Midbrain (tissue), 1 donor: ENCODE results near the gene SPAG17.
"Not testable (repeated sequence)": the region's sequence is repeated elsewhere in the genome, so short reads cannot be mapped to it uniquely, and the experiment has no call there.

Experiments used
- DNase-seq: peaks from one replicate; lab custom pipeline; 2025; lab: John Stamatoyannopoulos, UW

The SPAG17 gene

DNA sequence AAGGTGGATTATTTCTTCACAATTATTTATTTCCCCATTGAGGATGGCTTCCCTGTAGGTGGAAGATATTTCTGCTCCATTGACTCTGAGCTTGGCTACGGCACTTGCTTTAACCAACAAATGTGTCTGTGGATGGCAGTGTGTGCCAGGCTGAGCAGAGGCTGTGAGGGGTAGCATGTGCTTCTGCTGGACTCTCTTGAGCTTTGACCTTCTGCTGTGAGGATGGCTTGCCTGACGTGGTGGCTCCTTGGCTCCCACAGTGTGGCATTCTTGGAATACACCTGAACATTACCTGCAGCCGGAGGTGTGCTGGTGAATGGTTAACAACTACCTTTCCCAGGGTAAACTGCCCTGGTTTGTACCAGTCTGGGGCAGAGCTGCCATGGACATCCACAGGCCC, 208.6 kb downstream of the SPAG17 start:
- DNase-seq = no peak

DNA sequence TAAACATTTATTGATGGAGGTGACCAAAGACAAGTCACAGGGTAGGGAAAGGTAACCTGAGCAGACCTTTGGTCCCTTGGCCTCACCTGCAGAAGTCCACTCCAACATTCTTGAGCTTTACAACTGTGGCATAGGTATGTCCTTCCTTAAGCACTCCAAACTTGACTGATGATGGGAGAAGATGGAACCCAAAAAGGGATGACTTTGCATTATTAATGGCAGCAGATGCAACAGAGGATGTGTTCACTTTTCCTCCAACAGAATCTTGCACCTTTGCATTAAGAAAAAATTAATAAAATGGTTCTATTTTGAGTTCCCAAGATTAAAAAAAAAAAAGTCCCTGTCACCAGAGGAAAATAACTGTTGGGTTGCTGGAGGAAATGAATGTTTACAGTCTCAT, 213.3 kb downstream of the SPAG17 start:
- DNase-seq = no peak

DNA sequence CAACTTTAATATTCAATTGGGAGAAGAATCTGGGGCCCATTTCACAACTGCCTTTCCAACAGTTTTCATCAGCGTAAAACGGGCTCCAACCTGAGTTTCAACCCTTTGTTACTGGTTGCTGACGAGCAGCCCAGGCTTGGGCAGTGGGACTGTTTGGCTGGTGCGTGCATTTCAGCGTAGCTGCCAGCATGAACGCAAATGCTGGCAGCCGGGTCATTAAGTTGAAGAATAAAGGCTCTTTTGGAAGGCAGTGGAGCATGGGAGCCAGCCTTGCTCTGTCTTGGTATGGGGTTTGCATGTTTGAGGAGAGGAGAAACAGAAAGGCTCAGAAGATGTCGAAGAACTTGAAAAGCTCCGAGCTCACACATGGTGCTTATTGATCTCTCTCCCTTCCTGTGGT, 214.8 kb downstream of the SPAG17 start:
- no peak for DNase-seq

DNA sequence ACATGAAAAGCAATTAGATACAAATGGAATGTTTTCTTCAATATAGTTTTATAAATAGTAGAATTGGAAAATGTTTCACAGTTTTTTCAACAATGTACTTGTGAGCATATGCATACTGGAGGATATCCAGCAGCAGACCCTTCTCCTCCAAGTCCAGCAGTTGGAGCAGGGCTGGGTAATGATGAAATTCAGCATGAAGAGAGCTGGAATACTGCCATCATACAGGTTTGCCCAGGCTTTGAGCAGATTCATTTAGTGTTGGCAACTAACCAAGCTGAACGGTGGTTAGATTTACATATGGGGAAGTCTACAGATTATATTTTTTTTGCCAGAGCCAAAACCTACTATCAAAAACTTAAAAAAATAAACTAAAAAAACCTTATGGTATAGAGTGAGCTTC, 217.1 kb downstream of the SPAG17 start:
- DNase-seq = no peak

DNA sequence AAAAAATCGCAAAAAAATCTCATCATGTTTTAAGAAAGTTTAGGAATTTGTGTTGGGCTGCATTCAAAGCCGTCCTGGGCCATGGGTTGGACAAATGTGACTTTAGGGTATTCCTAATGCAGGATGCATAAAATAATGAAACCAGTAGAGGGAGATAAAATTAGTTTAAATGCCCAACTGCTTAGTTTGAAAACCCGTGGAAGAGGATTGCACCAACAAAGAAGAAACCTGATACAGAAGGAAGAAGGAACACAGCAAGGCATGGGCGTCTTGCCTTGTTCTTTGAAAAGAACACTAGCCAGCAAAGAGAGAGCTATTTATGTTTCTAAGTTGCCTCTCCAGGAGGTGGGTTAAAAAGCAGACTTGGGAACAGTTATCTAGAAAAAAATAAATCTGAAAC, 217.6 kb downstream of the SPAG17 start:
- no peak for DNase-seq

DNA sequence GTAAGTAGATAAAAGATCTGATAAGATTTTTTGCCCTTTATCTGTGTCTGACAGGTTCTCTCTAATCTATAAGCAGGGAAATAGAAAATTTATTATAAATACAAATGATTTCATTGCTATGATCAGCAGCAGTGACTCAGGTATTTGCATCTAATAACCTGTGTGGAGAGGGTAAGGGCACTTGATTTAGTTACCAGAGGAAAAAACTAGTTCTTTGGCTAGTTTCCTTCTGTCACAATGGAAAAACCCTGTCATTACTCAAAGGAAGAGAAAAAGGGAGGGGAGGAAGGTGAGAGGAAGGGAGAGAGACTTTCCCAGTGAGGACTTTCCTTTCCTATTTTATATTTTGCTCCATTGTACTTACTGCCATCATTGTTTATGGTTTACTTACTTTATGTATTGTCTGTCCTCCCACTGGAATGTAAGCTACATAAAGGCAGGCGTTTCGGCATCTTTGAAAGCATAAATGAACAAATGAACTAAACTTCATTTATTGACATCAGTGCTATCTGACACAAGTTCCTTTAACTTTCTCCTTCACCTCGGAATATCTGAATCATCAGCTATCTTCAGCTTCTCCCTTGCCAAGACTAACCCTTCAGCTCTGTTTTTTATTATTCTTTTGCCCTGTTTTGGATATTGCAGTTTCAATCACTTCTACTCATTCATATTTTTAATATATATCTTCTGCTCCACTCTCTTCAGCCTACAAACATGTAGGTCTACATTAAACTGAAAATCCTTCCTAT, 220.6 kb downstream of the SPAG17 start:
- DNase-seq = no peak

DNA sequence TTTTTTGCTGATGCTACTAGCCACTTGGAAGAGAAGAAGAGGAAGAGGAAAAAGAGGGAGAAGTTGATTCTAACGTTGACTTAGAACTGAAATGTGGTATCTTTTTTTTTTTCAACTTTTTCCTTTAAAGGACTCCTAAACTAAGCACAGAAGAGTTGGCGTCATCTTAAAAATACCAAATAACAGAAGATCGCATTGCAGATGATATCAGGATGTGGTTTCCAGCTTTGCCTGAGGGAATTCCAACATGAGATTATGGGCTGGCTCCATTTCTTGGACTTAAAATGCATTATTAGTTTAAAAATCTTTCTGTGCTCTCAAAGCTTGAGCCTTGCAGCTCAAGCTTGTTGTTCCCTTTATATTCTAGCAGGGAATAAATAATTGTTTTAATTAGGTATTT, 225.7 kb downstream of the SPAG17 start:
- DNase-seq = no peak

DNA sequence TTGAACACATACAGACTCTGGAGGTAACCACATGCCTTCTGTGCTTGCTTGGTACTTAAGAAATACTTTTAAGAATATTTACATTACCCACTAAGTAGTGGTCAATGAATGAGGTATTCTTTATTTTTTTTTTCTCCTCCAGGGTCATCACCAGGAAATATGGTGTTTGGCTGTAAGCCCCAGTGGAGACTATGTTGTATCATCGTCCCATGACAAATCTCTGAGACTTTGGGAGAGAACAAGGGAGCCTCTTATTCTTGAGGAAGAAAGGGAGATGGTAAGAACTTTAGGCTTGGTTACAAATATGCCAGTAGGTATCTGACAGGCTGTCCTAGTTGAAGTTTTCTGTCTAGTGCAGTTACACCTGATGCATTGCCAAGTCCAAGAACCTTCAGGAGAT, 232.6 kb downstream of the SPAG17 start:
- DNase-seq = no peak

DNA sequence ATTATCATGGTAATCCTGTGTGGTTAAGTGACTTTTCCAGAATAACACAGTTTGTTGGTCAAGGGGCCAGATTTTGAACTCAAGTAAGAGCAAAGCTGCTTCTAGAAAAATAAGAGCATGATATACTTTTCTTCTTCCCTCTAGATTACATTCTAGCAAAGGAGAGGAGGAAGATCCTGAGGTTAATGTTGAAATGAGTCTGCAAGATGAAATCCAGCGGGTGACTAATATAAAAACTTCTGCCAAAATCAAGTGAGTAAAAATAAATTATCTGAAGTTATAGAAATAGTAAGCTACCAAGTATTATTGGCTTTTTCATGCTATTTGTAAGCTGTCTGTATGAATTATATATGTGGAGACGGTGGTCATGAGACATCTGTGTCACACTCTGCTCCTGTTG, 242.7 kb downstream of the SPAG17 start:
- DNase-seq = no peak

DNA sequence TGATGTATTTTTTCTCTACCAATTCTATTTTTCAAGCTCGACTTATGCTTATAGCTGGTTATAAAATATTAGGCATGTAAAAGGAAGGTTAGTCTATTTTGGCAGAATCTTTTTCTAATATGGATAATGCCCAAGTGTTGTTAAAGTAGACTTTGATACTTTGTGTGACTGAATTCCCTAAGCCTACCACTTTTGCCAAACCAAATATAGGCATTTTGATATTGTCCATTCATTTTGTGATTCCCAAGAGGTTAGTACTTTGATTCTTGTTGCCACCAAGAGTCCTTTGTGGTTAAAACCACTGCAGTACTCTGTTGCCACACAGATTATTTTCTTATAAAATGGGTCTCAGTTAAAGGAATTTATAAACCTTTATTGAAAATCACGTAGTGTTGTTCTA, 251.3 kb downstream of the SPAG17 start:
- no peak for DNase-seq

DNA sequence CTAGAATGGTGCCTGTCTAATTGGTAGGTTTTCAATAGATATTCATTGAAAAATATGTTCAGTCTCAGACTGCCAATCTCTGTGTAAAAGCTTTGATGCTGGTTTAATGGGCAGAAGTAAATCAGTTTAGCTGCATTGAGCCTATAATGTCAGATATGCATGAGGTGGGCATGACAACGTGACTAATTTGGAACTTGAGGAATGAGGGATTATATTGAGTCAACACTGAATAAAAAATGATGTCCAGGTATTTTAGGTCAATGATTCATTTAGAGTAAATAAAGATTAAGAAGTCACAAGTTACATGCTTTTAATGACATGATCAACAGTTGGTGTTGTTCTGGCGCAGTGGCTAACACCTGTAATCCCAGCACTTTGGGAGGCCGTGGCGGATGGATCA, 252.5 kb downstream of the SPAG17 start:
- no peak for DNase-seq

DNA sequence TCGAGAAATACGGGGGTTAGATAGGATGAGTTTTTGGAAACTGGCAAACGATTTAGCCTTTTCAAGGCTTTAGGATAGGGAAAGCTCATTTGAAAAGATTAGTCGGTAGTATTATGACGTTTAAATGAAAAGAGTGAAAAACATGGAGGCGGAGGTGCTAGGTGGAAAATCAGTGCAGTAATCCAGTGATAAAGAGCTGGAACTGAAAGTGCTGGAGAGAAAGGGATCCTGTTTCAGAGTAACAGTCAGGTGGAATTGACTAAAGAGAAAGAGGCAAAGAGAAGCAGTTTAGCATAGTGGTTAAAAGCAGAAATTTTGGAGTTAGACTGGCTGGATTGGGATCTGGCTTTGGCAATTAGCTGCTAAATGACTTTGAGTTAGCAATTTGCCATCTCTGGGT, 254.5 kb downstream of the SPAG17 start:
- DNase-seq = no peak

DNA sequence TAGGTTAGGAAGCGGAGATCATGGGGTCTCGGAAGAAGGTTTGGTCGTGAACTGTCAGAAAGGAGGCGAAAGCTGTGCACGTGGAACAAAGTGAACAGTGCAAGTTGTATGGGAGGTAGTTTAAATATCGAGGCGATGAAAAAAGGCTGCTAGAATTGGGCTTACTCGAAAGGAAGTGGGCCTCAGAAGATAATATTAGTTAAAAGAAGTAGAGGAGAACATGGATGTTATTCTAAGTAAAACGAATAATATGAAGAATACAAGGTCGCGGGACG, 254.9 kb downstream of the SPAG17 start:
- DNase-seq = no peak

DNA sequence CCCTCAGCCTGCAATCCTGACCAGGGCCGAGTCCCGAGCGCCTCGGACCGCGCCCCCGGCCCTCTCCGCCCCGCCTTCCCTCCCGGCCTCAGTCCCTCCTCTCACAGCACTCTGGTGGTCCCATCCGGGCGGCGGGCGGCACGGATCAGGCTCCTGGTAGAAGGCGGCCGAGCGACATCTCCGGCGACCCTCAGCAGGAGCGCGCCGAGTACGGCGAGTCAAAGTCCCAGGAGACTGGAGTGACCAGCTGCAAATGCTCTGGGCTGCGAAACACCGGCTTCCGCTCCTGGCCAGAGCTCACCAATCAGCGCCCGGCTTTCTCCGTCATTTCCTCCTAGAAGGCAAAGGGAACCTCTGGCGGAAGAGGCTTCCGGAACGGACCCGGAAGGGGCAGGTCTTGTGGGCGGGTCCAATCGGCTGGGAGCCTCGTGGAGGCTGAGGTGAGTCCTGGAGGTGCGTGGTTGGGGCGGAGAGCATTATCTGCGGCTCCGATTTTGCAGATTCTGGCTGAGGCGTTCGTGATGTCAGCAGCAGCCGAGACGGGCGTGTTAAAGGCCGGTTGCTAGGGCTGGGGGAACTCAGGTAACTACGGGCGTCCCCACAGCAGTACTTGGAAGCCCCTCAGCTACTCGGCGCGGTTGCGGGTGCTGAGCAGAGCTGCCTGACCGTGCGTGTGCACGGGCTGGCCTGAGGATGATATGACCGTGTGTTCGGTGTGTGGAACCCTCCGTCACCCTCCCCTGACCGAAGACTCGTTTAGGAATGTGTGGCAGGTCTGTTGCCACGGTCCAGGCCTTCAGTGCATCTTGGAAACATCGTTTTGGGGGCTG, 255.5 kb downstream of the SPAG17 start, which contains the start of the genes GDAP2 and WDR3:
TSS of gene GDAP2 (minus strand) at position 279 of the 830 bp plus-strand sequence. CDS start 9,264 bp downstream, outside the sequence.
TSS of gene WDR3 (plus strand) at position 397 of the 830 bp plus-strand sequence. CDS start 3,581 bp downstream, outside the sequence.
- peak; percentile 98 for DNase-seq

DNA sequence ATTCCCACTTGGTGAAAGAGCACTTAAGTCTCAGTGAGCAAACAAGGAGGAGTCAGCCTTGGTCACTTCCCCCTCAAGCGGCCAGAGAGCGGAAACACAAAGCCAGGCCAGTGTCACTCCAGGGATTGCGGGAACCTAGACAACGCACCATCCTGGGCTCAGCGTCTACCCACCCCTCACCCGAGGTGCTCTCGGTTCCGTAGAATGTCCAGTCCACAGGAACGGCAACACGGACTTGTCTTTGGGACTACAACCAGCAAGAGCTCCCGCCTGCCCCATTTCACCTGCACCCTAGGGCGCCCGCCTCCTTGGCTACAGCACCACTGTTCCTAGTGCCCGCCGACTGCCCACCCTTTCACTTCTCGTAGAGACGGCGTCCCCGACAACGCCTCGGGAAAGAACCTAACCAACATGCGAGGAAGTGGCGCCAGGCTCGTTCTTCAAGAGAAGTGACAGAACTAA, 256.1 kb downstream of the SPAG17 start:
- DNase-seq = peak; percentile 48

DNA sequence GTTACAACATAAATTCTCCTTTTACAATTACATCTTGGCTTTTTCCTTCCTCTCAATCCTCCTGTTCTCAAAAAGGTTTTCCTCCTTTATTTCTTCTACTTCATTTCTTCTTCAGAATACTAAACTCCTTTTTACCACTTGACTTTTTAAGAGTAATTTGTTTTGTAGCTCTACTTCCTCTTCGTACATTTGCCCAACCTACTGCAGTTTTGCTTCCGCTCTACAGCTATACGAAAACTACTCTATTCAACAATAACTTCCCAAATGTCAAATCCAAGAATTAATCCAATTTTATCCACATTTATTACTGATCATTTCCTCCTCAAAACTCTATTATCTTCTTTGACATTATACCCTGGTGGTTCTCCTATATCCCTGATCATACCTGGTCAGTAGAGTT, 259.0 kb downstream of the SPAG17 start:
- DNase-seq = no peak

DNA sequence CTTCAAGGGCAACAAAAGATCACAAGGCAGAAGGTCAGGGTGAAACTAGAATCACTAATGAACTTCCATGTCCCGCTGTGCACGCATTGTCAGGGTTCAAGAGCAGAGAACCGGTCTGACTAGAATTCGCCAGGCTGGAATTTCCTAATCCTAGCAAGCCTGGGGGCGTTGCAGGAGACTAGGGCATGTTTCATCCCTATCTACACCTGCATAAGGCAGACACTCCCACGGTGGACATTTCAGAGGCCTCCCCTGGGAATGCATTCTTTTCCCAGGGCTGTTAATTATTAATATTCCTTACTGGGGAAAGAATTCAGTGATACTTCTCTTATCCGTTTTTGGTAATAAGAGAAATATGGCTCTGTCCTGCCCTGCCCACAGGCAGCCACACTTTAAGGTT, 262.3 kb downstream of the SPAG17 start:
- not testable (repeated sequence) for DNase-seq

DNA sequence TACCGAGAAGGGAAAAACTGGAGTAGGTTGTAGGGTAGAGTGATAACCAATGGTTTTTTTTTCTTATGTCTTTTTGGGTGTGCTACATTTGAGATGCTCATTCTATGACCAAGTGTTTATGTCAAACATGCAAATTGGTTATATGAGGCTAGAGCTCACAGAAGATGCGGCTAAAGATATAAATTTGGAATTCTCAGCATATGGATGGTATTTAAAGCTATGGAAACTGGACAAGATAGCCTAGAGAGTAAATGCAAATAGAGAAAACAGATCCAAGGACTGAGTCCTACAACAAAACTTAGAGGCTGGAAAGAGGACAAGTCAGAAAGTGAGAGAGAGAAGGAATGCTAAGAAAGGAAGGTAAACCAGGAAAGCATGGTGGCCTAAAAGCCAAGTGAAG, 263.0 kb downstream of the SPAG17 start:
- DNase-seq = no peak

DNA sequence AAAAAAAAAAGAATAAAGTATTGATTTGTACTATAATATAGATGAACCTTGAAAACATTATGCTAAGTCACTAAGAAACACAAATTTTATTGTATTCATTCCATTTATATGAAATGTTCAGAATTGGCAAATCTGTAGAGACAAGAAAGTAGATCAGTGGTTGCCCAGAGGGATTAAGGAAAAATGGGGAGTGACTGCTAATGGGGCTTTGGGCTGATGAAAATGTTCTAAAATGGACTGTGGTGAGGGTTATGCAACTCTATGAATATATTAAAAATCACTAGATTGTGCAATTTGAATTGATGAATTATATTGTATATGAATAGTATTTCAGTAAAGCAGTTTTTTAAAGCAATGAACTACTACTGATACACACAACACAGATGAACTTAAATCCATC, 265.7 kb downstream of the SPAG17 start:
- no peak for DNase-seq

DNA sequence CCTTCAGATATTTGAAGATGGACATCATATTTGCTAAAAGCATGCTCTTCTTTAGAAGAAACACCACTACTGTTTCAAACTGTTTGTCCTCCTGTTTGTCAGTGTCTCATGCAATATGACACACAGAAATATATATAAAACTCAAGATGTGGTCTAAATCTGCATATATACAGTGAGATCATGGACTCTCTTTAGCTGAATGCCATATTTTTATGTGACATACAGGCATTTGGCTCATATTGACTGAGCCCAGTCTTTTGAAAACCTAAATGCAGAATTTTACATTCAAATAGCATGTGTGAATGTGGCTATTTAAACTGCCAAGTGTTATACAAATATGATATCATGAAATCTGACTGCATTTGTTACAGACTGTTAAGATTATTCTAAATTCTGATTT, 274.0 kb downstream of the SPAG17 start:
- no peak for DNase-seq

DNA sequence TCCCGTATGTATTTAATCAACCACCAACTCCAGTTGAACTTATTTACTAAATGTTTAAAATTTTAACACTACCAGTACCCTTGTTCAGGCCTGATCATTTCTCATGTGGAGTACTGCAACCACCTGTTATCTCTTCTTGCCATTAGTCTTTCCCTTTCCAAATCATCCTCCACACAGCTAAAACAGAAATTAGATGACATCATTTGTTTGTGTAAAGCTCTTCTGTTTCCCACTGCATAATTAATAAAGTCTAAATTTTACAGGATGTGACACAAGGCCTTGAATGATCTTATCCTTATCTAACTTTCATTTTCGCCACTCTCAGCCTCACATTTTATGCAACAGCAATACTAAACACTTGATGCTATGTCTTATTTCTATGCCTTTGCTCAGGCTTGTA, 280.0 kb downstream of the SPAG17 start:
- DNase-seq = no peak

DNA sequence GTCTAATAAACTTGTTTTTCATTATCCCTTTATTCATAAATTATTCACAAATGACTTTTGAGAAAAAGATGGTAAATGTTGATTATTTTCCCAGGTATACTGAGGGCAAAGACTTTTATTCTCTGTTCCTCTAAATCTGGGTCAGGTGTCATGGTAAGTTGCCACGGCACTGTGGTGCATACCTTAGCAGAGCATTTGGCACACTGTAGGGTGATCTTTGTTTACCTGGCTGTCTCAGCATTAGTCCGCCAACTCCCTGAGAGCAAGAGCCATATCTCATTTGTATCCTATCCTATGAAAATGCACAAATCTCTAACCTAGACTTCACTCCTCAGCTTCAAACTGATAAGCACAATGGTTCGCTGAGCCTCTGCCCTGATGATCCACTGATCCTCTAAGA, 280.5 kb downstream of the SPAG17 start:
- DNase-seq = no peak
